Upper lobe of left lung (tissue), 4 donors: ENCODE data around the gene SENP7.

Source experiments
- CTCF ChIP-seq, 6 experiments: fragments of 450-650 bp in 4 of 6; fragments of 200-600 bp in 2 of 6; sonication (generic) in 2 of 6; IDR thresholded peaks; one replicate each; pipeline ENCODE4 v1.5.1; 2016 to 2019; ENCODE audit warnings: antibody characterized with exemption in 6 of 6
- EP300 ChIP-seq, 4 donors: sonication (generic); formaldehyde crosslinking; IDR thresholded peaks; one replicate each; pipeline ENCODE4 v1.5.1; 2017; ENCODE audit warnings: antibody characterized with exemption in 4 of 4, control low read depth in 2 of 4
- POLR2A ChIP-seq, 4 donors: fragments of 450-650 bp; IDR thresholded peaks; one replicate each; pipeline ENCODE4 v1.5.1; 2016 to 2017; ENCODE audit warnings: antibody characterized with exemption in 4 of 4, mild to moderate bottlenecking in 2 of 4
- POLR2AphosphoS5 ChIP-seq, 2 donors: sonication (generic); formaldehyde crosslinking; IDR thresholded peaks; one replicate each; pipeline ENCODE4 v1.5.1; 2017; ENCODE audit warnings: antibody characterized with exemption in 2 of 2

- TF ChIP-seq EP300 (IDR thresholded peaks at IDR 0.05) = no peak
- TF ChIP-seq CTCF (IDR thresholded peaks at IDR 0.05) = no peak
- TF ChIP-seq POLR2A (IDR thresholded peaks at IDR 0.05) = no peak
- TF ChIP-seq POLR2AphosphoS5 (IDR thresholded peaks at IDR 0.05) = no peak
These were observed 58.4 kb downstream of the SENP7 start for GRCh38 chr3:101454629-101455028.
